T-helper 2 cell treated with Interferon-gamma antibody and Interleukin-4, amounts not matched to agents 5 μg/mL and 100 μg/mL, for 36 hours (primary cell): ENCODE data around the gene STX1A.

Experiments
- DNase-seq: peaks from one replicate; pipeline ENCODE4 v3.0.0; 2021; ENCODE audit warnings: low spot score
- H3K27ac Mint-ChIP-seq: one replicate; pipeline ENCODE4 v1.8.0; 2021; ENCODE audit warnings: mild to moderate bottlenecking, mixed read lengths
- H3K27me3 Mint-ChIP-seq: one replicate; pipeline ENCODE4 v1.8.0; 2021; ENCODE audit warnings: low read depth, mixed read lengths
- H3K36me3 Mint-ChIP-seq: one replicate; pipeline ENCODE4 v1.8.0; 2021; ENCODE audit warnings: low read depth, mixed read lengths
- H3K4me1 Mint-ChIP-seq: one replicate; pipeline ENCODE4 v1.8.0; 2021; ENCODE audit warnings: low read depth, mixed read lengths
- H3K4me3 Mint-ChIP-seq: one replicate; pipeline ENCODE4 v1.8.0; 2022; ENCODE audit warnings: mild to moderate bottlenecking, moderate library complexity, mixed read lengths
- H3K9me3 Mint-ChIP-seq: one replicate; pipeline ENCODE4 v1.8.0; 2021; ENCODE audit warnings: mixed read lengths

The STX1A gene

DNA sequence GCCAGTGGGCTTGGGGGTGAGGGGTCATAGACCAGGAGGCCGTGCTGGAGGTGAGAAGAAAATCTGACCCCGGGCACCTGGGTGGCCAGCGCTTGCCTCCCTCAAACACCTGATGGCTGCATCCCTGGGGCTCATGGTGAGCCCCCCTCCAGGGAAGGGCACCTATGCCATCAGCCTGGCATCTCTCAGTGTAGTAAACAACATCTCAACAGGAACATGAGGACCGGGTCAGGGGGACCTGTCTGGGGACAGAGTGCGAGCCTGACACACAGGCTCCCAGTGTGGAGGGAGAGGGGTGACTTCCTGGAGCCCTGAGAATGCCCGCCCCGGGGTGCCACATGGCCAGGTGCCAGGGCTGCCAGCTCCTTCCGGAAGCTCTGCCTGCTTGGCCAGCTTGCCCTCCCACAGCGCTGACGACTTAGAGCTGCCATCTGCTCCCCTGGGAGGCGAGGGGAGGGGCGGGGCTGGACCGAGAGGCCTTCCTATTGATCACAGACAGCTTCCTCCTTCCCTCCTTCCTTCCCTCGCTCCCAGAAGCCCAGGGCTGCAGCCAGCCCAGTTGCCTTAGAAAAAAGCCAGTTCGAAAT, 12.3 kb downstream of the STX1A start:
- Mint-ChIP-seq H3K4me3 (no peak overlapping the region), H3K4me1 (no peaks in the 10 kb centered on the region), H3K9me3 (no peaks in the 10 kb centered on the region), H3K27me3 (no peaks in the 10 kb centered on the region), H3K27ac (peak overlapping the region; percentile 39), H3K36me3 (peaks cover 6% of the 10 kb centered on the region)
- DNase-seq: no peak

DNA sequence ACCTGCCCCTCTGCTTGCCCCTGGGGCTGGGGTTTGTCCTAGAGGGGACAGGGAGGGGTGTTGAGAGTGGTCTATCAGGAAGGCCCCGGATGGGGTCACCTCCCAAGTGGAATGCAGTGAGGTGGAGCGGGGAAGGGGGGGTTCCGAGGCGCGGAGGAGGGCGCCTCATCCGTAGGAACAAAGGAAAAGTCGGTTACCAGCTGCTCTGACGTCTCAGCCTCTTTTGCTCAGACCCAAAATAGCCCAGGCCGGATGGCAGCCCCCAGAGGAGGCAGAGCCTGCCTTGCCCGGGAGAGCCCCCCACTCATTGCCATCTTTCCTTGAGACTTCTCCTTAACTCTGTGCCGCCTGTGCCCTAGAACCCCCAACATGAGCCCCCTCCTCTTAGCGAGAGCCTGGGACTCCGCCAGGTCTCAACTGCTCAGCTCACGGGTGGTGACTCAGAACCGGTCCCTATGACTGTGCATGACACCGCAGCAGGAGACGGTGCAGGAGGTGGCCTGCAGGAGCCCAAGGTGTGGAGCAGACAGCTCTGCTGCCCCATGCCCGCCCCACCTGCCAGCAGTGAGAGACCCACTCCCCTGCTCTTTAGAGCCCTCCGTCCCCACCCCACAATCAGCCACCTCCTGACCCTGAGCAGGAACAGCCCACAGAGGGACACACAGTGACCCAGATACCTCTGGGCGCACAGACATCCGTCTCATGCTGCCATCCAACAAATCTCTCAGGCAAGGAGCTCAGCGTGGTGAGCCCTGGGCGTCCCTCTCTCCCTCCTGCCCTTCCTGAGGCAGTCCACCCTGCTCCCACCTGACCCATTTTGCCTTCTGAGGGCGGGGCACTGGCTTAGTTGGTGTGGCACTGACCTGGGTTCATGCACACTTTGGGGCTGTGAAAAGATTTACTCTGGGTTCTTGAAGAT, 13.1 kb downstream of the STX1A start:
- no peak for DNase-seq
- Mint-ChIP-seq H3K27me3 (no peaks in the 10 kb centered on the region), H3K4me3 (no peak overlapping the region), H3K36me3 (peaks cover 14% of the 10 kb centered on the region), H3K27ac (peak overlapping the region; percentile 39), H3K4me1 (no peaks in the 10 kb centered on the region), H3K9me3 (no peaks in the 10 kb centered on the region)

DNA sequence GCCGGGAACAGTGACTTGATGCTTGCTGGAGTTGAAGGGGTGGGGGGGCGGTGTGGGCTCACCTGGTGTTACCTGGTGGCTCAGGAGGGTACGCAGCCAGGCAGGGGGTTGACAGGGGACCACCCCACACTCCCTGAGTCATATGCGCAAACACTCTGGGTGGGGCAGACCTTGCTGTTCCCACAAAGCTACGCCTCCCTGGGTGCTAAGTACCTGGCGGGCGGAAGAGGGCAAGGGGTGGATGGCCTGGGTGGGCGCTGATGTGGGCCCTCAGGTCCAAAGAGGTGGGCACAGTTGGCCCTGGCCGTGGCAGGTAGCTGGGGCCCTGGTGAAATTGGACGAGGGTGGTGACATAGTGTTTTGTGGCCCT, 13.9 kb downstream of the STX1A start:
- Mint-ChIP-seq H3K4me1 (no peaks in the 10 kb centered on the region), H3K27me3 (no peaks in the 10 kb centered on the region), H3K4me3 (no peak overlapping the region), H3K9me3 (no peaks in the 10 kb centered on the region), H3K36me3 (peaks cover 14% of the 10 kb centered on the region), H3K27ac (no peak overlapping the region)
- no peak for DNase-seq

DNA sequence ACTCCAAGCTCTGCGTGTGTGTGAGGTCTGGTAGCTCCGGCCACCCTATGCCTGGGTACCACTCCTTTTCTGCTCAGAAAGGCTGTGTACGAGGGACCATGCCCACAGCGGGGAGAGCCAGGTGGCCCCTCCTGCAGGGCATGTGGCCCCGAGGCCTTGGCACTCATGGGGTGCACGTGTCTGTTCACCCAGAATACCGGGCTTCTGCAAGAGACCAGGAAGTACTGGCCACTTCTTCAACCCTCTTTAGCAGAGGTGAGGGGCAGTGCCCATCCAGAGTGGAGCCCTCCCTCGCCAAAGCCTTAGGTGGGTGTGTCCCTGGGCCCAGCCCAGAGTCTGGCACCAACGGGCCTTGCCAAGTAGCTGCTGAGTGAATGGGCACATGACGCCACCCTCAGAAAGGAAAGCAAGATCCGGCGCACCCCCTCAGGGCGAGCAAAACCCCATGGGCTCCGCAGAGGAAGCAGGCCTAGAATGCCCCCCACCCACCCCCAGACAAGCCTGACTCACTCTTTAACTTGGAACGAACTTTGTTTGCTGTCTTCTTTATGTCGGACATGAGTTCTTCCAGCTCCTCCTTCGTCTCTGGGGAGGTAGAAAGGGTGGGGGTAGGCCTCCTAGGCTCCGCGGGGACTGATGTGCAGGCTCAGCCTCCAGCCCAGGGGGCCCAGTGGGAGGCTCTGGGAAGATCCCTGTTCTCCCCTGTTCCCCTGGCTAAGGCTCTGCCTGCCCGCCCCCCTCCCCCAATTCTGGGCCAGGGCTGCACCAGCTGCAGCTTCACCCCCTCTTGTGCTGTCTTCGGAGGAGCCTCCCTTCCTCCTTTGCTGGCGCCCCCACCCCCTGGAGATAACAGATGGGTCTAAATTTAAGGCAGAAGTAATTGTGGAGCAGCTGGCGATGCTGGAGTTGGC, 14.6 kb downstream of the STX1A start:
- Mint-ChIP-seq H3K36me3 (peaks cover 14% of the 10 kb centered on the region), H3K4me3 (no peak overlapping the region), H3K27me3 (no peaks in the 10 kb centered on the region), H3K27ac (no peak overlapping the region), H3K4me1 (no peaks in the 10 kb centered on the region), H3K9me3 (no peaks in the 10 kb centered on the region)
- no peak for DNase-seq

DNA sequence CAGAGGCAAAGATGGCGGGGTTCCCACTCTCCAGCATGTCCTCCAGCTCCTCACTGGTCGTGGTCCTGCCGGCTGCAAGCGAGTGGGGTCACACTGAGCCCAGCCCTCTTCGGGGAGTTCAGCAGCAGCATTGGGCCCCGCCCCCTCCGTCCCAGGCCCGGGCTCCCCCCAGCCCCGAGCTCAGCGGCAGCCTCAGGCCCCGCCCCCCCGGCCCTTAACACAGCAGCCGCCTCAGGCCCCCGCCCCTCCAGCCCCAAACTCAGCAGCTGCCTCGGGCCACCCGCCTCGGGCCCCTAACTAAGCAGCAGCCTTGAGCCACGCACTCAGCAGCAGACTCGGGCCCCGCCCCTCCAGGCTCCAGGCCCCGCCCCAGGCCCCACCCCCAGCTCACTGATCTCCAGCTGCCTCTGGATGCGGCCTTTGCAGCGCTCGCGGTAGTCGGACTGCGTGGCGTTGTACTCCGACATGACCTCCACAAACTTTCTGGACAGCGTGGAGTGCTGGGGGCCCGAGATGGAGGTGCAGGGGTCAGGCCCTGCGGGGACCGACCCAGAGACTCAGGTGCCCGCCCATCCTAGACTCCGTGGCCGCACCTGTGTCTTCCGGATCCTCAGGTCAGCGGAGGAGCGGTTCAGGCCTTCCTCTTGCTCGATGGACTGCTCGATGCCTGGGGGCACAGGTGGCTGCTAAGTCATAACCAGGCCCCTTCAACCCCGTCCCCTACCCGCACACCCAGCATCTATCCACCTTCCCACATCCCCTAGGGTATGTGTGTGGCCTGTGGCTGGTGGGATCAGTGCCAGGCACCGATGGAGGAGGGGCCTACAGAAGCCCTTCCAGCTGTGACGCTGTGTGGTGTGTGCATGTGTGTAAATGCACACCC, 15.5 kb downstream of the STX1A start:
- no peak for DNase-seq
- H3K9me3 Mint-ChIP-seq: no peaks in the 10 kb centered on the region
- no peak overlapping the region for H3K27ac Mint-ChIP-seq
- H3K27me3 Mint-ChIP-seq: no peaks in the 10 kb centered on the region
- H3K4me3 Mint-ChIP-seq: no peak overlapping the region
- H3K4me1 Mint-ChIP-seq: no peaks in the 10 kb centered on the region
- peaks cover 15% of the 10 kb centered on the region for H3K36me3 Mint-ChIP-seq

DNA sequence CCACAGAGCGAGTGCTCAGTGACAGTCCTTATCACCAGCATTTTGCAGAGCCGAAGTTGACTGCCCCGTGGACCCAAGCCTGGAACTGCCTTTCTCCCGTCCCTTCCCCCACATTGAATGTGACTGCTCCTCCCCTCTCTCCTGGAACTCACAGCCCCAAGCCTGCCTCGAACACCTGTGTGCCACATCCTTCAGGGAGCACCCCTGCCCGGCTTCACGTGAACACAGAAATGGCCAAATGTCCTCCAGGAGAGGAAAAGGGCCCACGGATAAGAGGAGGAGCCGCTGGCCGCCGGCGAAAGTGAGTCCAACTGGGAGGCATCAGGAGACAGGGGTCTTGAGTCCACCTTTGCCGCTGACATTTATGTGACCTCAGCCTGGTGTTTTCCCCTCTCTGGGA, 16.2 kb downstream of the STX1A start:
- H3K27me3 Mint-ChIP-seq: no peaks in the 10 kb centered on the region

DNA sequence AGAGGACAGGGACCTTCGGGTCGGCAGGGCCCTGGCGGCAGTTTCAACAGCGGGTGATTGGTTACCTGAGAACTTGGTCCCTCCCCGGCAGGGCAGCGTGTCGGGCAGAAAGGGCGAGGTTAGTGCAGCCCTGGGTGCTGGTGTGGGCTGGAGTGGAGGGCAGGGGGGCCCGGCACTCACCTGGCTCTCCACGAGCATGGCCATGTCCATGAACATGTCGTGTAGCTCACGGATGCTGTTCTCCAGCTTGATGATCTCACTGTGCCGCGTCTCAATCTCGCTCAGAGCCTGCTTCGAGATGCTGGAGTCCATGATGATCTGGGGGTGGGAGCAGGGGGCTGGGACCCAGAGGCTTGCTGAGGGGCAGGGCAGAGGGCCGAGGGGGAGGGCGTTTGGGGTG, 16.8 kb downstream of the STX1A start:
- Mint-ChIP-seq H3K9me3 (no peaks in the 10 kb centered on the region), H3K4me3 (no peak overlapping the region), H3K27me3 (no peaks in the 10 kb centered on the region), H3K27ac (no peak overlapping the region), H3K4me1 (no peaks in the 10 kb centered on the region), H3K36me3 (peaks cover 18% of the 10 kb centered on the region)
- DNase-seq: no peak

More for the DNA sequence above, 16.2 kb downstream of the STX1A start:
- H3K36me3 Mint-ChIP-seq: peaks cover 18% of the 10 kb centered on the region
- no peak for DNase-seq
- no peaks in the 10 kb centered on the region for H3K9me3 Mint-ChIP-seq
- H3K27ac Mint-ChIP-seq: no peak overlapping the region
- H3K4me1 Mint-ChIP-seq: no peaks in the 10 kb centered on the region
- H3K4me3 Mint-ChIP-seq: no peak overlapping the region

DNA sequence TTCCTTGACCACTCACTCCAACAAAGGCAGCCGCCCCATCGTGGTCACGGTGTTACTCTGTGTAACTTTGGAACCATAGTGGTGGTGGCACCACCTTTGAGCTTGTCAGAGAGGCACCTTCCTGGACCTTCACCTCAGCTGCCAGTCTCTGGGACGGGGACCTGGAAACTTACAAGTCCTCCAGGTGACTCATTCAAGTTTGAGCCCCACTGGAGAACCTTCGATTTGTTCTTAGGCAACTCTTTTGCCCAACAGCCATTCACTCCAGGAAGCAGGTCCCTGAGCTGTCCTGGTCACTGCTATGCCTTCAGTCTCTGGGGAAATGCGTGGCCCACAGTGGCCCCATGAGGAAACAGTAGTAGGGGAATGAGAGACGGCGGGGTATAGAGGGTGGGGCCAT, 17.2 kb downstream of the STX1A start:
- no peaks in the 10 kb centered on the region for H3K9me3 Mint-ChIP-seq
- DNase-seq: no peak
- peaks cover 23% of the 10 kb centered on the region for H3K36me3 Mint-ChIP-seq
- no peaks in the 10 kb centered on the region for H3K27me3 Mint-ChIP-seq
- no peak overlapping the region for H3K4me3 Mint-ChIP-seq
- no peaks in the 10 kb centered on the region for H3K4me1 Mint-ChIP-seq
- H3K27ac Mint-ChIP-seq: no peak overlapping the region

DNA sequence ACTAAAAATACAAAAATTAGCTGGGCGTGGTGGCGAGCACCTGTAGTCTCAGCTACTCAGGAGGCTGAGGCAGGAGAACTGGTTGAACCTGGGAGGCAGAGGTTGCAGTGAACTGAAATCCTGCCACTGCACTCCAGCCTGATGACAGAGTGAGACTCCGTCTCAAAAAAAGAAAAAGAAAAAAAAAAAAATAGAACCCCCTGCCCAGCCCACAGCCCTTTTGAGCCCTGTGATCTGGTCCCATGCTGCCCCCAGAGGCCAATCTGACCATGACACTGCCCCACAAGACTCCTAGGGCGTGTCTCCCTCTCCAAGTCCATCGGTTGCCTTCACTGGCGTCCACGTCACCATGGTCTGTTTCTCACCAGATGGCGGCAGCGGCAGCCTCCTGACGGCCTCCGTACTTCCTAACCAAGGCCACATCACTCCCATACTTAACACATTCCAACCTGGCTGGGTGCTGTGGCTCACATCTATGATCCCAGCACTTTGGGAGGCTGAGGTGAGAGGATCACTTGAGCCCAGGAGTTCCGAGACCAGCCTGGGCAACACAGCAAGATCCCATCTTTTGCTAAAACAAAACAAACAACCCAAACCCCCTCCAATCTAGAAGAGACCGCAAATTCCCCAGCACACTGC, 18.0 kb downstream of the STX1A start:
- H3K4me1 Mint-ChIP-seq: no peaks in the 10 kb centered on the region
- H3K36me3 Mint-ChIP-seq: peaks cover 28% of the 10 kb centered on the region
- H3K9me3 Mint-ChIP-seq: no peaks in the 10 kb centered on the region
- H3K27ac Mint-ChIP-seq: peak overlapping the region; percentile 55
- H3K4me3 Mint-ChIP-seq: no peak overlapping the region
- no peak for DNase-seq
- no peaks in the 10 kb centered on the region for H3K27me3 Mint-ChIP-seq

DNA sequence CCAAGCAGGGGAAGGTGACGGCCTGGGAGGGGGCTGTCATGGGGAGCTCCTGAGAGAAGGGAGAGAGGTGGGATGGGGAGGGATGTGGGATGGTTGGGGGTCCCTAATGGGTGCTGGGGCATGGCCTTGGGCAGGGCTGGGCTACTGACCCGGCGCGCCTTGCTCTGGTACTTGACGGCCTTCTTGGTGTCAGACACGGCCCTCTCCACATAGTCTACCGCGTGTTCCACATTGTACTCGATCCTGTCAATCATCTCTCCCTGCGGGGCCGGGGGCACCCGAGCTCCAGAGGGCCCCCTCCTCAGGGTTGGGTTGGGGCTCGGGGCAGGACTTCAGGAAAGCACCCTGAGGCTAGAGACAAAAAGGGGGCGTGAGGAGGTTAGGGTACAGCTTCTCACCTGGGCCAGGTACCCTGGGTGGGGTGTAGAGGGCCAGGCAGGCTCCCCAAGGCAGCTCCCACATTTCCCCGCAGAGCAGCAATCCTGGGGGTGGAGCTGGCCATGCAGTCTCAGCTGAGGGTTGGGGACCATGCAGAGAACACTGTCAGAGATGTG, 18.8 kb downstream of the STX1A start:
- peaks cover 30% of the 10 kb centered on the region for H3K36me3 Mint-ChIP-seq
- no peak for DNase-seq
- H3K27ac Mint-ChIP-seq: no peak overlapping the region
- no peaks in the 10 kb centered on the region for H3K27me3 Mint-ChIP-seq
- H3K9me3 Mint-ChIP-seq: no peaks in the 10 kb centered on the region
- H3K4me1 Mint-ChIP-seq: no peaks in the 10 kb centered on the region
- no peak overlapping the region for H3K4me3 Mint-ChIP-seq

DNA sequence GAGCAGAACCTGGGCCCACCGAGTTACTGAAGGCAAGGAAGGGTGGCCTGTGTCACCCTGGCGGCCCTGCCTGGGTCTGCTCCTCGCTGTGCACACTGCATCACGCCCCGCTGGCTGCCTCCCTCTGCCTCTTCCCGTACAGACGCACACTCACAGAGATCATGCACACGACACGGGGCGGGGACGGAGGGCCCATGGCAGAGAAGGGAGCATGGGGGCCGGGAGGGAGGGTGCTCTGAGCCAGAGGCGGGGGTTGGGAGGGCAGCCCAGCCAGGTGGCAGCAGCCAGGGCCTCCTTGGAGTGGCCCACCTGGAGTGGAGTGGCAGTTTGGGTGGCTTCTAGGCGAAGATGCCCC, 19.4 kb downstream of the STX1A start:
- Mint-ChIP-seq H3K27ac (no peak overlapping the region), H3K4me1 (no peaks in the 10 kb centered on the region), H3K36me3 (peaks cover 33% of the 10 kb centered on the region), H3K27me3 (no peaks in the 10 kb centered on the region), H3K9me3 (no peaks in the 10 kb centered on the region), H3K4me3 (no peak overlapping the region)
- DNase-seq: no peak

DNA sequence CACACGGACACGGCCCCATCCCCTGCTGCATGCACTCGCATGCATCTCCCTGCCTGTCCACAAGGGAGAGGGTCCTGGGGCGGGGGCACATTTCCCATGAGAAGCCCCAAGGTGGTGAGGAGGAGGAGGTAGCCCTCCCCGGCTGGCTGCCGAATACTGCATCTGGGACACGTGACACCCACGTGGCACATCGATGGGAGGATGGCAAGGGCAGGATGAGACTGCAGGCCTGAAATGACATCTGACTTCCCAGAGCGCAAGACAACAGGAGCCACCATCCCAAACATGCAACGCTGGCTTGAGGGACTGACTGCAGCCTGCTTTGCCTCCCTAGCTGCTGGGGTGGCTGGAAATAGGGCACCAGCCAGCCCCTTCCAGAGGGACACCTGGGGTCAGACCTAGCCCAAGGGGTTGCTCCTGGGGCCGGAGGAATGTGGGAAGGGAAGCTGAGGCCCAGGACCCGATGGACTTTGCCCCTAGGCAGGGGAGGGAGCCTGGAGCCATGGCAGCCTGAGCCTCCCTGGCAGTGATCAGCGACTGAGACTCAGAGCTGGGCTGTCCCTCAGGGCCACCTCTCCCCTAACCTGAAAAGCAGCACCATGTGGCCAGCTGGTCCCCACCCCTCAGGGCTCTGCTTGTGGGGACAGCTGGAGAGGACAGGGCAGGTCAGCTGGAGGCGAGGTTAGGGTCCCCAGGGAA, 19.9 kb downstream of the STX1A start:
- Mint-ChIP-seq H3K9me3 (no peaks in the 10 kb centered on the region), H3K27me3 (no peaks in the 10 kb centered on the region), H3K36me3 (peaks cover 35% of the 10 kb centered on the region), H3K4me1 (no peaks in the 10 kb centered on the region), H3K4me3 (no peak overlapping the region), H3K27ac (no peak overlapping the region)
- no peak for DNase-seq
